ENCODE data around the gene YBX3.
A peak's percentile ranks its signal among the peaks of the same experiment; 100 is the strongest.

DNA sequence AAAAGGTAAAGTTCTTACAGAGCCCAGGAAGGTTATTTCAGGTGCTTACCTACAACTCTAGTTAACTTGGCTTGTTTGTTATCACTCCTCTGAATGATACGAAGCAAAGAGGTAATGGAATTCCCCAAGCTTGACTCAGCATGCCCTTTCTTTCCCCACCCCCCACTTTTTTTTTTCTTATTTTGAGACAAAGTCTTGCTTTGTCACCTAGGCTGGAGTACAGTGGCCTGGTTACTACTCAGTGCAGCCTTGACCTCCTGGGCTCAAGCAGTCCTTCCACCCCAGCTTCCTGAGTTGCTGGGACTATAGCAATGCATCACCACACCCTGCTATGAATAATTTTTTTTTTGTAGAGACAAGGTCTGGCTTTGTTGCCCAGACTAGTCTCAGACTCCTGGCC, 17.1 kb upstream of the YBX3 start:
- TF ChIP-seq EGR1 (IDR thresholded peaks at IDR 0.05) = no peak
- TF ChIP-seq TEAD4 (IDR thresholded peaks at IDR 0.05) = 0 out of 2 replicates have a peak, but pooled peaks have one; percentile 22
- TF ChIP-seq CEBPB (IDR thresholded peaks at IDR 0.05) = no peak
- TF ChIP-seq YY1 (IDR thresholded peaks at IDR 0.05; ENCODE audit: low read depth) = no peak
